Mesenteric fat pad (tissue), 1 donor: ENCODE results near the gene SUN1. TPM values are rescaled to one million over a fixed set of nuclear protein-coding genes. Genes with fewer than 3 reads are reported as not detected.

Experiments used
- DNase-seq: peaks from one replicate; pipeline ENCODE4 v3.0.0-alpha.2; 2020; ENCODE audit warnings: low spot score
- total RNA-seq: library from RNA; stranded (reverse); fragmentation: NEBNext Ultra II Directional; extraction: Animal tissue kit (Norgen Biotek cat#: 25700); gene quantifications from one replicate; pipeline ENCODE4 v1.2.1, GENCODE V29; 2021
- donor health status: DM: yes; HTN: yes; CAD: no.

Gene SUN1
- total RNA-seq, 1 donor from 2014 or later: 144 TPM

DNA sequence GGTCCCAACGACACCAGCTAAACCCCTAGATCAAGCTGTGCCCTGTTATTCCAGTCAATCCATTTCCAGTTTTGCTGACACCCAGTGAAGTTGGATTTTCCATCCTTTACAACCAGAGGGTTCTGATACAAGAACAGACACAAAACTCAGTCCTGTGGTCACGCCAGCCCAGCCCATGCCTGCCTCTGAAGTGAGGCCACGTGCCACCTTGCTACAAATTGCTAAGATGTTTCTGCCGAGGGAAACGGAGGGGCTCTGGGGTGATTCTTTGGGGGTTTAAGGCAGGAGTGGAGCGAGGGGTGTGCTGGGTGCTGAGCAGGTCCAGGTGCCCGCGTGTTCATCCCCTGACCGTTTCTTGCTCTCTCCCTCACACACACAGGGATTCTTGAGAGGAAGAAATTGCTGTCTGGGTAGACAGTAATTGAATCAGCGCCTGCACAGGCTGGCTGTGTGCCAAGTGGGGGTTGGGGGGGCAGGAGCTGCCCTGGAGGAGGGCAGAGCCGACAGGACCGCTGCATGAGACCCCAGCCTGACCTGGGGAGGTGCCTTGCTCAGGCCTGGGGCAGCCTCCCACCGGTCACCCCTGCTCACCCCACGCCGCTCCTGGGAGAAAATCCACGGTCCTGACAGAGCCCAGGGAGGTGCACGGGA, 84.1 kb downstream of the SUN1 start:
- no peak for DNase-seq

DNA sequence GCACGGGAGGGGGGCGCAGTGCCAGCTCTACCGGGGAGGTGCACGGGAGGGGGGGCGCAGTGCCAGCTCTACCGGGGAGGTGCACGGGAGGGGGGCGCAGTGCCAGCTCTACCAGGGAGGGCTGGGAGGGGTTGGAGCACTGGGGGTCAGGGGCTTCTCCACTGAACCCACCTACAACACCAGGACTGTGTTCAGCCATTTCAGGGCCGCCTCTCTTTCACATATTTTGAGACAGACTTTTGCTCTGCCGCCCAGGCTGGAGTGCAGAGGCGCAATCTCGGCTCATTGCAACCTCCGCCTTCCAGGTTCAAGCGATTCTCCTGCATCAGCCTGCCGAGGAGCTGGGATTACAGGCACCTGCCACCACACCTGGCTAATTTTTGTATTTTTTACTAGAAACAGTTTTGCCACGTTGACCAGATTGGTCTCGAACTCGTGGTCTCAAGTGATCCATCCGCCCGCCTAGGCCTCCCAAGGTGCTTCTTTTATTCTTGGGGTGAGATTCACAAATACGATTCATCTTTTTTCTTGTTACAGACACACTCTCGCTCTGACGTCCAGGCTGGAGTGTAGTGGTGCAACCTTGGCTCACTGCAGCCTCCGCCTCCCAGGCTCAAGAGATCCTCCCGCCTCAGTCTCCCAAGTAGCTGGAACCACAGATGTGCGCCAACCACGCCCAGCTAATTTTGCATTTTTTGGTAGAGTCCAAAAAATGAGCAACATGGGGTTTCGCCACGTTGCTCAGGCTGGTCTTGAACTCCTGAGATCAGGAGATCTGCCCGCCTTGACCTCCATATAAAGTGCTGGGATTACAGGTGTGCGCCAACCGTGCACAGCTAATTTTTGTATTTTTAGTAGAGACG, 85.2 kb downstream of the SUN1 start:
- no peak for DNase-seq

DNA sequence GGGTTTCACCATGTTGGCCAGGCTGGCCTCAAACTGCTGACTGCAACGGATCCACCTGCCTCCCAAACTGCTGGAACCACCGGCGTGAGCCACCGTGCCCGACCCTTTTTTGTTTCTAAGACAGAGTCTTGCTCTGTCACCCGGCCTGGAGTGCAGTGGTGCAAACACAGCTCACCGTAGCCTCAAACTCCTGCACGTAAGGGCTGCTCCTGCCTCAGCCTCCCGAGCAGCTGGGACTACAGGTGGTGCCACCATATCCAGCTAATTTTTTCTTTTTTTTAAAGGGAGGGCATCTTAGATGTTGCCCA, 85.8 kb downstream of the SUN1 start:
- DNase-seq: no peak

DNA sequence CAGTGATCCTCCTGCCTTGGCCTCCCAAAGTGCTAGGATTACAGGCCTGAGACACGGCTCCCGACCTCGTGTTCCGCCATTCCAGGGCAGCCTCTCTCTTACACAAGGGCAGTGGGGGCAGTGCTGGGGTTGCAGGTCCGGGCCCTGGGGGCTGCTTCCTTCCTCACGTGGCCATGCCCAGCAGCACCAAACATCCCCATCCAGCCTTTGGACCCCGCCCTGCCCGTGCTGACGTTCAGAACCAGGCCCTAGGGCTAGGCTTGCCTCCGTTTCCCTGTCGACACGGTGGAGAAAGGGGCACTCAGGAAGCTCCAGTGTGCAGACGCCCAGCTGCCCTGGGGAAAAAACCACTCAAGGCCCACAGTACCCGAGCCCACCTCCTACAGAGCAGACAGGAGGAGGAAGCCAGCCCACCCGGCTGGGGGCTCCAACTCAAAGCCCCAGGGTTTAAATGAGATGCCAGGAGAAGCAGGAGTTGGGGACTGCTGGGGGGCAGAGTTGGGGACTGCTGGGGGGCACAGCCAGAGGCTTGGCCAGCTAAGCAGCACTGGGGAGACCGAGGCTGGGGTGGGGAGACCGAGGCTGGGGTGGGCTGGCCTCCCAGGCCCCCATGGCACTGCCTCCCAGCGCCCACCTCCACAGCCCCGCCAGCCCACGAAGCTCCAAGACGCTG, 86.3 kb downstream of the SUN1 start:
- peak; percentile 59 for DNase-seq

DNA sequence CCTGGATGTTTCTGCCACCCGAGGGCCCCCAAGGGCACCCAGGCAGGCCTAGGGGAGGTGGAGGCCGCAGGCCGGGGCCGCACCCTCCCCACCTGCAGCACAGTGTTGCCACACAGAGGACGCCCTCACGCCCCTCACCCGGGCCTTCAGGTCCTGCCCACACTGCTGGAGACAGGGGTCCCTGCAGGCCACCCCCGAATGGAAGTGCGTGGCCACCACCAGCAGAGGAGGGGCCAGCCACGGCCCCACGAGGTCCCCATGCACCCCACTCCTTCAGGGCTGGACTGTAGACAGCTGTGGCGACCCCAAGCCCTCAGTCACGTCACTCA, 86.8 kb downstream of the SUN1 start:
- peak; percentile 69 for DNase-seq

DNA sequence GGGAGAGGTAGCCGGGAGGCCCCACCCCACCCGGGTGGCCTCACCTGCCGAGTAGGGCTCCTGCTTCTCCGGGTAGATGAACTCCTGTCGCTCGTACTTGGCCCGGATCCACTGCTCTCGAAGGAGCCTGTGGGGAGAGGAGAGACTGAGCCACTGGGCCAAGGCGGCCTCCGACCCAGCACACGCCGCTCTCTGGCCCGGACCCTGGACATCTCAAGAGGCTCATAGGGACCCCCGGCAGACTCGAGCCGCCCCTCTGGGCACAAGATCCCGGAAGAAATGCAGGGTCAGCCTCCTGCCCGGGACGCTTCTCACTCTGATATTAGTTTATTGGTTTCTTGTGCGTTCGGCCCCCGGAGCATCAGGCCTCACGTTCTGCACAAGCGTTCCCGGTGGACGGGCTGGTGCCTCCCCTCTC, 87.7 kb downstream of the SUN1 start:
- no peak for DNase-seq

DNA sequence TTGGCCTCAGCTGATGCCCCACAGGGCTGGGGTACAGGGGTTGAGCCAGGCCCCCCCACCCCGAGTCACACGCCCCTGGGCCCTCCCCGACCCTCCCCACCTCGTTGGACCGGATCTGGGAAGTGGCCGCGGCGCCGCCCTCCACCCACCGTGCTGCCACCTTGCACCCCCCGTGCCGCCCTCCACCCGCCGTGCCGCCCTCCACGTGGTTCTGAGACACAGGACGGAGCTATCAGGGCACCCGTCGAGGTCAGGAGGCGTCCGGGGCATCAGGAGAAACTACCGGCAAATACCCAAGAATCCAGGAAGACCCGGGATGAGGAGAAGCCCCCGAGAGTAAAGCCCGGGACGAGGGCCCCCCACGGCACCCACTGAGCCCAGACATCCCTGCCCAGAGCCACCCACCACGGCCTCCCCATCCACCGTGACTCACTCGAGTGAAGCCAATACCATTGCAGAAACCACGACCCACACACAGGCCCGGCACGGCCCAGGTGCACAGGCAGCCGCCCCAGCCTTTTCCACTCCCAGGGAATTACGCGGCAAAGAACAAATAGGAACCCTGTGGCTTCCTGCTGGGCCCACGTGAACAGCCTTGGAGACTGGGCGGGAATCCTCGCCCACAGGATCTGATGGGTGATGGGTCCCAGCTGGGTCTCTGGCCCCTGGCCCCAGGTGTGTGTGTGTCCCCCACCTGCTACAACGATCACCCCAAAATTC, 88.2 kb downstream of the SUN1 start:
- peak; percentile 62 for DNase-seq

DNA sequence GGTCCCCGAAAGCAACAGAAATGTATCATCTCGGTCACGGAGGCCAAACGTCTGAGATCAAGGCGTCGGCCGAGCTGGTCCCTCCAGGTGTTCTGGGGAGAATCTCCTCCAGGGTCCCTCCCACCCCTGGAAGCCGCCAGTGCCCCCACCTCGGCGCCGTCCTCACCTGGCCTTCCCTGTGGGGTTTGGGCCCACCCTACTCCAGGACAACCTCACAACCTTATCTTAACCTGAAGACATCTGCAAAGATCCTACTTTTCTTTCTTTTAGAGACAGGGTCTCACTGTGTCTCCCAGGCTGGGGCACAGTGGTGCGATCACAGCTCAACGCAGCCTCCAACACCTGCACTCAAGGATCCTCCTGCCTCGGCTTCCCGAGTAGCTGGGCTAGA, 88.8 kb downstream of the SUN1 start:
- DNase-seq: peak; percentile 86

DNA sequence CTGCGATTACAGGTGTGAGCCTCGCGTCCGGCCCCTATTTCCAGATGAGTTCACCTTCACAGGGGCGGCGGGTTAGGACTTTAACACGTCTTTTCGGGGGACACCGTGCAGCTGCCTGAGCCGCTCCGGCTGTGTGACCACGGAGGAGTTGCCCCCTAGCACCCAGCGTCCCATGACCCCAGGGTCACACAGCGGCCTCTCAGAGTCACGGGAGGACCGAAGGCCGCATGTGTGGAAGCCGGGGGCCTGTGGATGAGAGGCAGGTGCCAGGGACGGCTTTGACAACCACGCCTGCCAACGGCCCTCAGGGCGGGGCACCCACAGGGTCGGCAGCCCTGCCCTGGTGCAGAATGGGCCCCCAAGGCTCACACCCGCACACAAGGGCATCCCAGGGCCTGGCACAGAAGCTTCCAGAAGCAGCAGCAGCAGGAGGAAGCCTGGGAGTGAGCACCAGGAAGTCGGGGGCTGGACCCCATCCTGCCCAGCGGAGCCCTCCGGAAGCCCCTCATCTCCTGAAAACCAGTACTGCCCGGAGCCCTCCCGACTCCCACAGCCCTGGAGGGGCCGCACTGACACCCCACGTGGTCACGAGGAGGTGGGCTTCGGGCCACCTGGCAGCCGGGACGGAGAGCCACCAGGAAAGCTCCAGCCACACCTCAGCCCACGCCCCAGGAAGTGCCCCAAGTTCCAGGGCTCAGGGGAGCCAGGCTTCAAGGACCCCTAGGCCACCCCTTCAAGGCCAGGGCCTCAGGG, 89.5 kb downstream of the SUN1 start:
- peak; percentile 69 for DNase-seq

DNA sequence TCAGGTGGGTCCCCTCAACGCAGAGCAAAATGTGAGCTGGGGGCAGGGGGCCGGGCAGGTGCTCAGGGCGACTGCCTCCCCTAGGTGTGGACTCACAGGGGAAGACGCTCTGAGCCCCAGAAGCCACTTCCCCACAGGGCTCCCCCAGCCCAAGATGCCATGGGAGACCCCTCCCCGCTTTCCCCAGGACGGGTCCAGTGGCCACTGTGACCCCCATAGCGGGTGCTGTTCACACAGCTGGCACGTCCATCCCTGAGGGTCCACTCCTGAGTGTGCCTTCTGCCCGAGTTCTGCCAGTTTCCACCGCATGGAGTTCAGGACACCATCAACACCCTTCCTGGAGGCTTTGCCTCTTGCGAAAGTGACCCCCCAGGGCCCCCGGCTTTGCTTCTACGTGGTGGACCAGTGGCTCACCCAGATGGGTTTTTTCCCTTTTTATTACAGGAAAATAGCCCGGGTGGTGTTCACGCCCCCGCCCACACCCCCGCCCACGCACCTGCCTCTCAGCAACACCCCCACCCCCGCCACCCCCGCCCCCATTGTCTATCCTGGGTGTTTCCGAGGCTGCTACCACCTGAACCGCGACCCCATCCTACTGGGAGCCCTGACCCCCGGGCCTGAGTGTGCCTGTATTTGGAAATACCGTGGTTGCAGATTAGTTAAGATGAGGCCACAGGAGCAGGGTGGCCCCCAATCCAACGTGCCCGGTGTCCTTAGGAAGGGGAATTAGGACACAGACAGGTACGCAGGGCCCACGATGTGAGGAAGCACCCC, 90.2 kb downstream of the SUN1 start:
- DNase-seq: peak; percentile 73

DNA sequence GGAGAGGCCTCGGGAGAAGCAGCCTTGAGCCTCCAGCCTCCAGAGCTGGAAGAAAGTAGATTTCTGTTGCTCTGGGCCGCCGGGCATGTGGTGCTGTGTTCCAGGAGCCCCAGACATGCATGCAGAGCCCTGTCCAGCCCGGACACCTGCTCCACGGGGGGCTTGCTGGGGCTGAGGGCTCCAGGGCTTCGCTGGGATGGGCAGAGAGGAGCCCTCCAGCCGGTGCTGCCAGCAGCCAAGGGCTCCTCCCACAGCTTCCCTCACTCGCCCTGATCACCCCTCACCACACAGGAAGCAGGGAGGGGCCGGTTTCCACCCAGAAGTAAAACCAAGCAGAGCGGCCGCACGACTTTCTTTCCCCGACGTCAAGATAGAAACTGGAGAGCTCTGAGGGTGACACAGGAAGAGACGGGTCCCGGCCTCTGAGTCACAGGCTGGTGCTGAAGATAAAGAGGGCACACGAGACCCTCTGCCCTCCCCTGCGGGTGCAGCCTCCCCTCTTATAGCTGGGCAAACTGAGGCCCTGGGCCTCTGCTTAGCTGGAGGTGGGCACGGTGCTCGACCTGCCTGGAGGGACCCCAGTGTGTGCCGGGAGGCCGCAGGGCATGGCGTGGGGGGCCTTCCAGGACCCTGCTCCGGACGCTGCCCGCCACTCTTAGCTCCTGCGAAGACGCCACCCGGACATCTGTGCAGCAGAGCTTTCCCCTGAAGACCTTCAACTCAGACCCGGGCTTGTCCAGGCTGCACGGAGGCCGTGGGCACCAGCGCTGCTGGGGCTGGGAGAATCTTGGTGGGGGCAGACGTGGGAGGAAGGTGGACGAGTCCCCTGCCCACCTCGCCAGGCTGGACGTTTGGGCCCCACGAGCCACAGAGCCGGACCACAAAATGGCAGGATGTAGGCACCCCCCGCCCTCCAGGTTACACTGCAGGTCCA, 91.1 kb downstream of the SUN1 start:
- DNase-seq: peak; percentile 92

DNA sequence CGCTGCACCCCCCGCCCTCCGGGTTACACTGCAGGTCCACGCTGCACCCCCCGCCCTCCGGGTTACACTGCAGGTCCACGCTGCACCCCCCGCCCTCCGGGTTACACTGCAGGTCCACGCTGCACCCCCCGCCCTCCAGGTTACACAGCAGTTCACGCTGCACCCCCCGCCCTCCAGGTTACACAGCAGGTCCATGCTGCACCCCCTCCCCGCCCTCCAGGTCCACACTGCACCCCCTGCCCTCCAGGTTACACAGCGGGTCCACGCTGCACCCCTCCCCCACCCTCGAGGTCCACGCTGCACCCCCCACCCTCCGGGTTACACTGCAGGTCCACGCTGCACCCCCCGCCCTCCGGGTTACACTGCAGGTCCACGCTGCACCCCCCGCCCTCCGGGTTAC, 91.8 kb downstream of the SUN1 start:
- peak; percentile 53 for DNase-seq

Other genes with a start within 250 kb of the SUN1 start
- 20.4 TPM for gene DNAAF5, start 105.8 kb upstream of the SUN1 start, total RNA-seq
- gene PRKAR1B, start 105.2 kb upstream of the SUN1 start, total RNA-seq: 11.7 TPM
- 29.8 TPM for gene GET4, start 44.1 kb downstream of the SUN1 start, total RNA-seq
- 19.2 TPM for gene ADAP1, start 122.2 kb downstream of the SUN1 start, total RNA-seq
- 6.3 TPM for gene COX19, start 143.1 kb downstream of the SUN1 start, total RNA-seq
- not detected for gene CYP2W1, start 150.7 kb downstream of the SUN1 start, total RNA-seq
- 54.1 TPM for gene GPR146, start 212.1 kb downstream of the SUN1 start, total RNA-seq